GM12878 (cell line): ENCODE data around the gene OPCML. TPM values are rescaled to one million over a fixed set of nuclear protein-coding genes. Genes with fewer than 3 reads are reported as not detected.
A peak's percentile ranks its signal among the peaks of the same experiment; 100 is the strongest.

Experiments used
- ATAC-seq: fragments of 200-7000 bp; cut with Tn5 transposase; 3 replicates; pipeline ENCODE4 v1.9.1; 2020; ENCODE audit warnings: mild to moderate bottlenecking, moderate library complexity
- BruUV-seq: library from RNA; stranded (reverse); fragments of 400-500 nt; replicated peaks from 2 replicates; lab custom pipeline; 2021; lab: Mats Ljungman, UMichigan
- CTCF ChIA-PET: fragments of 300-600 bp; sonication (Branson Sonifier 250); formaldehyde crosslinking; extraction: SDS; loops from one replicate; lab custom pipeline; 2021; ENCODE audit warnings: inconsistent platforms; lab: Yijun Ruan, JAX
- POLR2A ChIA-PET: fragments of 350-600 bp; formaldehyde crosslinking; extraction: SDS; loops from one replicate; lab custom pipeline; 2021; ENCODE audit warnings: inconsistent platforms; lab: Charles Lee
- RAD21 ChIA-PET: fragments of 300-600 bp; sonication (Branson Sonifier 250); formaldehyde crosslinking; loops from one replicate; lab custom pipeline; 2023; ENCODE audit warnings: antibody characterized with exemption; ENCODE audit not compliant: unreplicated experiment; lab: Charles Lee
- SMC1A ChIA-PET: fragments of 300-600 bp; sonication (Branson Sonifier 250); formaldehyde crosslinking; loops from one replicate; lab custom pipeline; 2023; ENCODE audit not compliant: unreplicated experiment, uncharacterized antibody; lab: Charles Lee
- DNase-seq: peaks from one replicate; pipeline ENCODE4 v3.0.0-alpha.2; 2011; ENCODE audit warnings: low read depth, low spot score
- FAIRE-seq: peaks from 3 replicates; lab custom pipeline; 2011; peaks lifted over from hg19 to GRCh38; lab: Jason Lieb, UNC
- H2AFZ ChIP-seq: 2 replicates; pipeline ENCODE4 v1.6.0; 2011; ENCODE audit warnings: low read depth, low read length, control low read depth; ENCODE audit not compliant: control insufficient read depth
- H3K27ac ChIP-seq: 2 replicates; pipeline ENCODE4 v1.5.1; 2011; ENCODE audit warnings: control low read depth; ENCODE audit not compliant: control insufficient read depth, insufficient read depth
- H3K27me3 ChIP-seq, 2 experiments: replicated peaks in 1 of 2; 2 replicates each; pipeline versions ENCODE4 v1.6.0 to v1.6.1; 2011; ENCODE audit warnings: low read length in 1 of 2; ENCODE audit not compliant: control insufficient read depth in 2 of 2, insufficient read depth in 2 of 2
- H3K36me3 ChIP-seq, 2 experiments: 2 replicates each; pipeline ENCODE4 v1.5.1; 2011; ENCODE audit warnings: low read length in 1 of 2; ENCODE audit not compliant: control insufficient read depth in 2 of 2, insufficient read depth in 2 of 2
- H3K4me1 ChIP-seq: 2 replicates; pipeline ENCODE4 v1.6.1; 2011; ENCODE audit warnings: mild to moderate bottlenecking, low read length, moderate library complexity, mixed read lengths; ENCODE audit not compliant: control insufficient read depth, insufficient read depth
- H3K4me2 ChIP-seq: 2 replicates; pipeline ENCODE4 v1.6.0; 2011; ENCODE audit warnings: control low read depth; ENCODE audit not compliant: control insufficient read depth, insufficient read depth
- H3K4me3 ChIP-seq: fragments of 200-600 bp; sonication (generic); 2 replicates; pipeline ENCODE4 v1.5.1; 2016
- H3K79me2 ChIP-seq: 2 replicates; pipeline ENCODE4 v1.6.0; 2011; ENCODE audit warnings: low read length; ENCODE audit not compliant: control insufficient read depth, insufficient read depth
- H3K9ac ChIP-seq: 2 replicates; pipeline ENCODE4 v1.8.0; 2011; ENCODE audit warnings: low read length, control low read depth, mixed read lengths; ENCODE audit not compliant: control insufficient read depth, insufficient read depth
- H3K9me3 ChIP-seq: replicated peaks from 3 replicates; pipeline ENCODE4 v1.5.1; 2011; ENCODE audit warnings: mild to moderate bottlenecking, low read length; ENCODE audit not compliant: control insufficient read depth, insufficient read depth
- H4K20me1 ChIP-seq: 2 replicates; pipeline ENCODE4 v1.6.0; 2011; ENCODE audit not compliant: control insufficient read depth, insufficient read depth
- HSF1 ChIP-seq: fragments of 150-350 bp; IDR thresholded peaks from 2 replicates; pipeline ENCODE4 v1.6.1; 2014; ENCODE audit warnings: mild to moderate bottlenecking, low read depth, low read length
- NFYA ChIP-seq: IDR thresholded peaks from 2 replicates; pipeline ENCODE4 v1.6.1; 2011; ENCODE audit warnings: low read depth, mild to moderate bottlenecking, low read length, improper control_type of control experiment, borderline replicate concordance
- NFYB ChIP-seq: IDR thresholded peaks from 2 replicates; pipeline ENCODE4 v1.6.1; 2011; ENCODE audit warnings: low read depth, mild to moderate bottlenecking, low read length, improper control_type of control experiment, moderate library complexity; ENCODE audit not compliant: insufficient read depth
- RAD21 ChIP-seq: IDR thresholded peaks from 2 replicates; pipeline ENCODE4 v1.6.1; 2011; ENCODE audit warnings: mild to moderate bottlenecking, low read depth, low read length, moderate library complexity; ENCODE audit not compliant: insufficient read depth
- RAD51 ChIP-seq: fragments of 450-650 bp; IDR thresholded peaks from 2 replicates; pipeline ENCODE4 v1.6.1; 2016; ENCODE audit warnings: moderate library complexity, mild to moderate bottlenecking, inconsistent platforms
- RCOR1 ChIP-seq: conservative IDR thresholded peaks from 2 replicates; pipeline ENCODE4 v1.6.1; 2012; ENCODE audit warnings: low read depth, low read length, improper control_type of control experiment
- SMC3 ChIP-seq: IDR thresholded peaks from 2 replicates; pipeline ENCODE4 v1.6.1; 2011; ENCODE audit warnings: low read length, improper control_type of control experiment, borderline replicate concordance
- SUZ12 ChIP-seq: fragments of 200-600 bp; sonication (generic); IDR thresholded peaks from one replicate; pipeline ENCODE4 v1.6.1; 2018; ENCODE audit warnings: antibody characterized with exemption, mild to moderate bottlenecking; ENCODE audit not compliant: unreplicated experiment
- TARDBP ChIP-seq: IDR thresholded peaks from 2 replicates; pipeline ENCODE4 v1.6.1; 2016; ENCODE audit warnings: borderline replicate concordance
- ZNF207 ChIP-seq: fragments of 450-650 bp; IDR thresholded peaks from 2 replicates; pipeline ENCODE4 v1.6.1; 2014; ENCODE audit warnings: antibody characterized with exemption, mild to moderate bottlenecking, borderline replicate concordance
- ZNF274 ChIP-seq: IDR thresholded peaks from one replicate; pipeline ENCODE4 v1.8.0; 2011; ENCODE audit not compliant: insufficient read length, insufficient read depth
- WGBS: methylation state at CpG from one replicate; pipeline ENCODE4 v1.1.6; 2016; ENCODE audit warnings: low lambda C conversion rate; ENCODE audit not compliant: insufficient replicate concordance, insufficient coverage; ENCODE audit errors: missing lambda C conversion rate; 5-methylcytosine and 5-hydroxymethylcytosine counted together
- in situ Hi-C: fragments of 300-500 bp; cut with MboI; formaldehyde crosslinking; loops from 9 replicates; pipeline ENCODE4 v1.14.3; 2018; ENCODE audit warnings: mixed read lengths
- intact Hi-C: fragments of 100-400 bp; cut with micrococcal nuclease; formaldehyde crosslinking; loops from one replicate; pipeline ENCODE4 v1.14.2; 2022; ENCODE audit not compliant: unreplicated experiment
- polyA plus RNA-seq, 11 experiments: library from polyadenylated mRNA; depleted of rRNA in 4 of 11; unstranded in 6 of 11; stranded (reverse) in 5 of 11; fragments of >200 nt; fragmentation: Nextera tagmentation in 4 of 11; fragmentation: Illumina TruSeq in 1 of 11; extraction: Ambion mirVana in 4 of 11; extraction: Trizol in 1 of 11; gene quantifications; 1 replicate in 1 of 11; 2 replicates in 10 of 11; pipeline versions ENCODE4 v1.2.1 to v1.2.3, GENCODE V29; 2011 to 2016; ENCODE audit warnings: inconsistent platforms in 2 of 11, missing spikeins in 2 of 11, low read depth in 1 of 11
- total RNA-seq, 4 experiments: library from RNA; depleted of rRNA in 3 of 4; stranded (reverse); fragments of >200 nt in 3 of 4; fragmentation: Illumina TruSeq in 1 of 4; extraction: Trizol in 1 of 4; gene quantifications; 2 replicates each; pipeline versions ENCODE4 v1.2.1 to v1.2.3, GENCODE V29; 2013 to 2021
- TF ChIP-seq, protein P1 (sequence below): fragments of 450-650 bp; IDR thresholded peaks from 2 replicates; pipeline ENCODE4 v1.6.1; 2017; ENCODE audit warnings: mild to moderate bottlenecking, moderate library complexity
- TF ChIP-seq, protein P2 (sequence below): IDR thresholded peaks from 2 replicates; pipeline ENCODE4 v1.6.1; 2012; ENCODE audit warnings: low read depth, low read length, improper control_type of control experiment
- TF ChIP-seq, protein P3 (sequence below): fragments of 150-350 bp; IDR thresholded peaks from 2 replicates; pipeline ENCODE4 v1.6.1; 2016; ENCODE audit warnings: low read depth, low read length

The OPCML gene
- total and polyA plus RNA-seq, 10 of the 15 experiments (the other 5 are each of a cell fraction or from before 2014, with no cell fraction given), result 0.84 TPM; not detected in 9

DNA sequence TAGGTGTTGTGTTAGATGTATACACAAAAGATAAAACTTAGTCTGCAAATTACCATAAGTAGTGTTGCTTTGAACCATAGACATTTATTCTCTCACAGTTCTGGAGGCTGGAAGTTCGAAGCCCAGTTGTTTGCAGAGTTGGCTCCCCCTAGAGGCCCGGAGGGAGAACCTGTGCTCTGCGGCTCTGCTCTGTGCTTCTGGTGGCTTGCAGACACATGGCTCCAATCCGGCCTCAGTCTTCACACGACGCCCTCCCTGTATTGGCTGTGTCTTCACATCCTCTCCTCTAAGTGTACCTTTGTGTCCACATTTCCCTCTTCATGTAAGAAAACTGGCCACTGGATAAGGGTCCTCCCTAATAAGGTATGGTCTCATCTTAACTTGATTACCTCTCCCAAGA is 128.4 kb downstream of the OPCML start (continued):
- TF ChIP-seq, protein P1, sequence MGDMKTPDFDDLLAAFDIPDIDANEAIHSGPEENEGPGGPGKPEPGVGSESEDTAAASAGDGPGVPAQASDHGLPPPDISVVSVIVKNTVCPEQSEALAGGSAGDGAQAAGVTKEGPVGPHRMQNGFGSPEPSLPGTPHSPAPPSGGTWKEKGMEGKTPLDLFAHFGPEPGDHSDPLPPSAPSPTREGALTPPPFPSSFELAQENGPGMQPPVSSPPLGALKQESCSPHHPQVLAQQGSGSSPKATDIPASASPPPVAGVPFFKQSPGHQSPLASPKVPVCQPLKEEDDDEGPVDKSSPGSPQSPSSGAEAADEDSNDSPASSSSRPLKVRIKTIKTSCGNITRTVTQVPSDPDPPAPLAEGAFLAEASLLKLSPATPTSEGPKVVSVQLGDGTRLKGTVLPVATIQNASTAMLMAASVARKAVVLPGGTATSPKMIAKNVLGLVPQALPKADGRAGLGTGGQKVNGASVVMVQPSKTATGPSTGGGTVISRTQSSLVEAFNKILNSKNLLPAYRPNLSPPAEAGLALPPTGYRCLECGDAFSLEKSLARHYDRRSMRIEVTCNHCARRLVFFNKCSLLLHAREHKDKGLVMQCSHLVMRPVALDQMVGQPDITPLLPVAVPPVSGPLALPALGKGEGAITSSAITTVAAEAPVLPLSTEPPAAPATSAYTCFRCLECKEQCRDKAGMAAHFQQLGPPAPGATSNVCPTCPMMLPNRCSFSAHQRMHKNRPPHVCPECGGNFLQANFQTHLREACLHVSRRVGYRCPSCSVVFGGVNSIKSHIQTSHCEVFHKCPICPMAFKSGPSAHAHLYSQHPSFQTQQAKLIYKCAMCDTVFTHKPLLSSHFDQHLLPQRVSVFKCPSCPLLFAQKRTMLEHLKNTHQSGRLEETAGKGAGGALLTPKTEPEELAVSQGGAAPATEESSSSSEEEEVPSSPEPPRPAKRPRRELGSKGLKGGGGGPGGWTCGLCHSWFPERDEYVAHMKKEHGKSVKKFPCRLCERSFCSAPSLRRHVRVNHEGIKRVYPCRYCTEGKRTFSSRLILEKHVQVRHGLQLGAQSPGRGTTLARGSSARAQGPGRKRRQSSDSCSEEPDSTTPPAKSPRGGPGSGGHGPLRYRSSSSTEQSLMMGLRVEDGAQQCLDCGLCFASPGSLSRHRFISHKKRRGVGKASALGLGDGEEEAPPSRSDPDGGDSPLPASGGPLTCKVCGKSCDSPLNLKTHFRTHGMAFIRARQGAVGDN, result no peak
- TF ChIP-seq RAD21 (peak; percentile 31; the same call in 1 of the 2 replicates), SUZ12 (no peak), ZNF207 (no peak), SMC3 (0 out of 2 replicates have a peak, but pooled peaks have one; percentile 19)

DNA sequence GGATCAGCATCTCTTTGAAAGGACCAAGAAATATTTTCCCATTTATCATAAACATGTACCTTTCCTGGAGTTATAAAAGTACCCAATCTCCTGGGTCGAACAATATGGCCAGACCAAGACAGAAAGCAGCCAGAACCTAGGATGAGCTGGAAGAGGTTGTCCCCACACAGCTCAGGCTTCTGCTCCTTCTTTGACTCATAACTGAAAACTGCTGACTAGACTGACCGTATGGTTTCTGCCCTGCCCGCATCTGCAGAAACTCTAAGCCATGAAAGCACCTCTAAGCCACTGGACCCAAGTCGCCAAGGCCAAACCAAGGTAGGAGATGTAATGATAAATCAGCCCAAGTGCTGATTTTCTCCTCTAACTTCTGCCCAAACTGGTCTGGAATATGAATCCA is 129.8 kb downstream of the OPCML start:
- DNase-seq (no peak), FAIRE-seq (no peak), ATAC-seq (no peak)
- Histone ChIP-seq H3K79me2 (no peaks in the 10 kb centered on the region), H3K36me3 (no peaks in the 10 kb centered on the region), H2AFZ (no peak overlapping the region), H3K27ac (no peak overlapping the region), H3K9ac (no peak overlapping the region), H3K4me1 (no peaks in the 10 kb centered on the region), H3K4me3 (no peak overlapping the region), H3K27me3 (no peaks in the 10 kb centered on the region), H3K9me3 (no peaks in the 10 kb centered on the region; the same call in 1 of the 3 replicates), H4K20me1 (no peaks in the 10 kb centered on the region), H3K4me2 (no peak overlapping the region)
- ChIA-PET RAD21 (no interaction called here), SMC1A (interaction anchor here (0.6 kb wide), 1 partner anchor 352 kb away, joined by 3 read pairs; no protein-coding TSS in a partner anchor), CTCF (interaction anchor here (1.0 to 1.2 kb wide), 2 partner anchors 268 to 269 kb away, joined by 3 to 6 read pairs; no protein-coding TSS in a partner anchor), POLR2A (interaction anchor here (1.4 kb wide), 1 partner anchor 13 kb away, joined by 3 read pairs; no protein-coding TSS in a partner anchor)
- intact Hi-C loops (loop anchor here (5.0 kb wide), 1 partner anchor 270 kb away; no protein-coding TSS in a partner anchor), in situ Hi-C loops (no loop called here)
- BruUV-seq, result no TSS peak
- 21% methylated on average over 4 of the region's 4 CpGs for WGBS
- TF ChIP-seq, protein P2, sequence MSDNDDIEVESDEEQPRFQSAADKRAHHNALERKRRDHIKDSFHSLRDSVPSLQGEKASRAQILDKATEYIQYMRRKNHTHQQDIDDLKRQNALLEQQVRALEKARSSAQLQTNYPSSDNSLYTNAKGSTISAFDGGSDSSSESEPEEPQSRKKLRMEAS, result no peak
- TF ChIP-seq RAD51, result no peak
- no peak for TF ChIP-seq HSF1
- no peak for TF ChIP-seq TARDBP
- TF ChIP-seq RCOR1, result no peak
- TF ChIP-seq NFYB, result no peak
- TF ChIP-seq, protein P3, sequence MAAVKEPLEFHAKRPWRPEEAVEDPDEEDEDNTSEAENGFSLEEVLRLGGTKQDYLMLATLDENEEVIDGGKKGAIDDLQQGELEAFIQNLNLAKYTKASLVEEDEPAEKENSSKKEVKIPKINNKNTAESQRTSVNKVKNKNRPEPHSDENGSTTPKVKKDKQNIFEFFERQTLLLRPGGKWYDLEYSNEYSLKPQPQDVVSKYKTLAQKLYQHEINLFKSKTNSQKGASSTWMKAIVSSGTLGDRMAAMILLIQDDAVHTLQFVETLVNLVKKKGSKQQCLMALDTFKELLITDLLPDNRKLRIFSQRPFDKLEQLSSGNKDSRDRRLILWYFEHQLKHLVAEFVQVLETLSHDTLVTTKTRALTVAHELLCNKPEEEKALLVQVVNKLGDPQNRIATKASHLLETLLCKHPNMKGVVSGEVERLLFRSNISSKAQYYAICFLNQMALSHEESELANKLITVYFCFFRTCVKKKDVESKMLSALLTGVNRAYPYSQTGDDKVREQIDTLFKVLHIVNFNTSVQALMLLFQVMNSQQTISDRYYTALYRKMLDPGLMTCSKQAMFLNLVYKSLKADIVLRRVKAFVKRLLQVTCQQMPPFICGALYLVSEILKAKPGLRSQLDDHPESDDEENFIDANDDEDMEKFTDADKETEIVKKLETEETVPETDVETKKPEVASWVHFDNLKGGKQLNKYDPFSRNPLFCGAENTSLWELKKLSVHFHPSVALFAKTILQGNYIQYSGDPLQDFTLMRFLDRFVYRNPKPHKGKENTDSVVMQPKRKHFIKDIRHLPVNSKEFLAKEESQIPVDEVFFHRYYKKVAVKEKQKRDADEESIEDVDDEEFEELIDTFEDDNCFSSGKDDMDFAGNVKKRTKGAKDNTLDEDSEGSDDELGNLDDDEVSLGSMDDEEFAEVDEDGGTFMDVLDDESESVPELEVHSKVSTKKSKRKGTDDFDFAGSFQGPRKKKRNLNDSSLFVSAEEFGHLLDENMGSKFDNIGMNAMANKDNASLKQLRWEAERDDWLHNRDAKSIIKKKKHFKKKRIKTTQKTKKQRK, result no peak
- no peak for TF ChIP-seq ZNF274
- TF ChIP-seq NFYA, result no peak
